HG03060 (cell line): ENCODE results near the gene MKLN1.
"Not testable (repeated sequence)": the region's sequence is repeated elsewhere in the genome, so short reads cannot be mapped to it uniquely, and the experiment has no call there.

Experiments used
- ATAC-seq: cut with Tn5 transposase; IDR thresholded peaks from one replicate; pipeline ENCODE4 v1.9.1; 2021; ENCODE audit warnings: low read depth, moderate number of reproducible peaks; ENCODE audit not compliant: unreplicated experiment

Gene MKLN1

DNA sequence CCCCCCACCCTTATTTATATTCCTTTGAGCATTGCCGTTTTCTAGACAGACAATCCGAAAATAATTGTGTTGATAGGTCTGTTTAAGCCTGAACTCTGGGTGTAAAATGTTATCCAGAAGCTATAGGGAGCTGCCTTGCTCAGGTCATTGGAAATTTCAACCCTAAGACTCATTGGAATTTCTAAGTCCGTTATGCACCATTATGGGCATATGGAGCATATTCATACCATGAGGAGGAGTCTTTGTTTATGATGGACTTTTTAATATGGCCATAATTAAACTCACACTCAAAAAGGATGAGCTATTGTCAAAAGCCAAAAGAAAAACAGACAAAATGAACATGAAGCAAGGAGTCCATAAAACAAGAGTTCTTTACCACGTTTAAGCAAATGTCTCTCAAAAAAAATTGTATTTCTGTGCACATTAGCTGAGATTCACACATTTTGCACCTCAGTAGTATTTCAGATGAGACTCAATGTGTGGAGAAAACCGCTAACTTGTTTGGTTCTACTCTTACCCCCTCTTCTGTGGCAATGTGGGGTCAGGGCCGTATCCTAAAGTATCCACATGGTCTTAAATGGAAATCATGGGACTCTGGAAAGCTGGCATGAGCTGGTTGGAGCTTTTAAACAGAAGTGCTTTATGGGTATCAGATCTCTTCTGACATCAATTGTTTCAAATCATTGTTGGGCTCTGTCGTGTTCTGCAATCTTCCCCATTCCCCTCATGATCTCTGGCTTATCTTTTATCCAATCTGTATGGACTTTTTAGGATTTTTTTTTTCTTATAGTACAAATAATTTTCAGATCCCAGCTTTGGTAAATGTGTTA, 168.2 kb downstream of the MKLN1 start:
- no peak for ATAC-seq

- no peak for ATAC-seq
These were observed 169.8 kb downstream of the MKLN1 start for GRCh38 chr7:131497454-131497853.

DNA sequence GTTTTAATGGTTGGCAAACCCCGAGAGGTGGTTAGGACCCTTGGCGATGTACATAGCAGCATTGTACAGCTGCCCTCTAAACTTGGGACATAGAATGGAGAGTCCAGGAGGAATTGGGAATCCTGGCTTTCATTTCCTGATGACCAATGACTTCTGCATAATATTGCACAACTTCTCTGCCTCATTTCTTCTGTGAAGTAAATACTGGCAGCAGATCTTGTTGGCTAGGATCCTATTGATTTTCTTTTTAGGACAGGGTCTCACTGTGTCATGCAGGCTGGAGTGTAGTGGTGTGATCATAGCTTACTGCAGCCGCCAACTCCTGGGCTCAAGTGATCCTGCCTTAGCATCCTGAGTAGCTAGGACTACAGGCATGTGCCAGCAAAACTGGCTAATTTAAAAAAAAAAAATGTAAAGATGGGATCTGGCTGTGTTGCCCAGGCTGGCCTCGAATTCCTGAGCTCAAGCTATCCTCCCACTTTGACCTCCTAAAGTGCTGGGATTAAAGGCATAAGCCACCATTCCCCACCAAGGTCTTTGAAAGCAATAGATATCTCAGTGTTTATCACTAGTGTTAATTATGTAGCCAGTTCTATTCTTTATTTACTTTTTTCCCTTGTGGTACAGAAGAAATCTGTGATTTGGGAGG, 170.7 kb downstream of the MKLN1 start:
- ATAC-seq: no peak

DNA sequence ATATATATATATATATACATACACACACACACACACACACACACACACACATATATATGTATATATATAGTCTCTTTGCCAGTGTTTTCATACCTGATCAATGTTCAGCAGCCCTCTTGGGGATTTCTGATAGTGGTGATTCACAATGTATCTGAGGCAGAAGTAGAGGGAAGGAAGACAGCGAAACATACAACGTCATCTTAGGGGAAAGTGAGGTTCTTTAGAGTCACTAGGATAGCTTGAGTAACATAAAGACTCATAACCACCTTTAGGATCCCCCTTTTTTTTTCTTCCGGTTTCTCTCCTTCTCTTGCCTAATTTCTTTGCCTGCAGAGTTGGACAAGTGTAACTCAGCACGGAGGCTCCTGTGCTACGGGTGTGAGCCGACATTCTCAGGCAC, 172.1 kb downstream of the MKLN1 start:
- ATAC-seq: no peak

GRCh38 chr7:131500357-131500756, 172.7 kb downstream of the MKLN1 start:
- ATAC-seq: no peak

DNA sequence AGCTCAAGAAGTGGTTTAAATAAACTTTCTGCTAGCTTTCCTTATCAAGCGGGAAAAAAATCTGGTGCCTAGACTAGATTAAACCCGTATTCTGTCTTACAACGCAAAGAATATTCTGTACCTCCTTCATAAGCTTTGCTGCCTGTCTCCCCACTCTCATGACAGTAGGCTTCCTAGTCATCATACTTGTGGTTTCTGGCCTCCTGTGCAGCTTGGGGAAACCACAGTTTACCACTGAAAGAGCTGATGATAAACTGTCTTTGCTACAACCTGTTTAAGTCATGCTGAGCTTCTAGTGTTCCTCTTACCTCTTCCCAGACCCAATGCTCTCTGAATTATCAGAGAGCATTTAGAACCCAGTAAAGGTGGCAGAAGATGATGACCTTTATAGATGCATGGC, 173.7 kb downstream of the MKLN1 start:
- no peak for ATAC-seq

DNA sequence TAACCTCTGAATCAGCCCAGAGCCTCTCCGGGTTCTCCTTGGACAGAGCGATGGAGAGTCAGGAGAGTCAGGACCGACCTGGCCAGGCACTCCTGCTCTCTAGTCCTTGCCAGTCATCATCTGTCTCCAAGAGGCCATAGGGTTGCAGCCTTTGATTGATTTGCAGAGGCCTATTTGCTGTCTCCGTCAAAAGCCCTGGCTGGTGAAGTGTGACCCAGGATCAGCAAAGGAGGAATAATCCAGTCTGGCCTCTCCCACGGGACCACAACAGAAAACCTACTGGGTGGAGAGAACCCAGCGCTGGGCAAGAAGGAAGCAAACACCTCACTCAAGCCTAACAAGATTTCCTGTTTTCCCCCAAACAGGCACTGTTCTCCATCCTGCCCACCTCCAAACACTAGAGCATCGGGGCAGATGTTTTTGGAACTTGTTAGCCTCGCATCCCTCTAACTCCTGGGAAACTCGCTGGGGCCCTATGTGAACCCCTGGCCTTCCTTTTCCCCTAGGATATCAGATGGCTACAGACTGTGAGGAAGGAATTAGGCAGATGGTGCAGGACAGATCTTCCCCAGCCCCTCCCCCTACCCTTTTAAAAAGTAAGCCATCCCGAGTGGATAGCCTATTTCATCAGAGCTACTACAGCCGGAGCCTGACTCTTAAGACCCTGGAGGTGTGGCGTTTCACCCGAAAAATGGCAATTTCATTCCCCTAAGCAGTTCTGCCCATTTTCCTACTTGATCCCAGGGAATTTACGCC, 174.4 kb downstream of the MKLN1 start:
- ATAC-seq: no peak

- no peak for ATAC-seq
These were observed 175.3 kb downstream of the MKLN1 start for GRCh38 chr7:131502810-131503508.

DNA sequence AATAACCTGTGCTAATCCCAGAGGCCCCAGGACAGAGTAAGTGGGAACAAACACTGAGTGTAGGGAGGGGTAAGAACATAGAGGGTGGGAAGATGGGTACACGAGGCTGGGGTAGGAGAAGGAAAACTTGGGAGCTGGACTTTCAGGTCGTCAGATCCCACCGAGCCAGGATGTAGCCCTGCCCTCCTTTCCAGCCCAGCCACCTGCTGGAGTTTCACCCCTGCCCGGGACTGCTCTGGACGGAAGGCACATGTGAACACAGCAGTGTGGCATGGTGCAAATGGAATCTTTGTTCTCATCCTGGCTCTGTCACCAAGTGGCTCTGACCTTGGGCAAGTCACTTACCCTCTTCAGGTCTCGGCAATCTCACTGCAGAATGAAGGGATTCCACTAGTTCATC, 176.0 kb downstream of the MKLN1 start:
- ATAC-seq: no peak

GRCh38 chr7:131504157-131504899, 176.7 kb downstream of the MKLN1 start:
- no peak for ATAC-seq

DNA sequence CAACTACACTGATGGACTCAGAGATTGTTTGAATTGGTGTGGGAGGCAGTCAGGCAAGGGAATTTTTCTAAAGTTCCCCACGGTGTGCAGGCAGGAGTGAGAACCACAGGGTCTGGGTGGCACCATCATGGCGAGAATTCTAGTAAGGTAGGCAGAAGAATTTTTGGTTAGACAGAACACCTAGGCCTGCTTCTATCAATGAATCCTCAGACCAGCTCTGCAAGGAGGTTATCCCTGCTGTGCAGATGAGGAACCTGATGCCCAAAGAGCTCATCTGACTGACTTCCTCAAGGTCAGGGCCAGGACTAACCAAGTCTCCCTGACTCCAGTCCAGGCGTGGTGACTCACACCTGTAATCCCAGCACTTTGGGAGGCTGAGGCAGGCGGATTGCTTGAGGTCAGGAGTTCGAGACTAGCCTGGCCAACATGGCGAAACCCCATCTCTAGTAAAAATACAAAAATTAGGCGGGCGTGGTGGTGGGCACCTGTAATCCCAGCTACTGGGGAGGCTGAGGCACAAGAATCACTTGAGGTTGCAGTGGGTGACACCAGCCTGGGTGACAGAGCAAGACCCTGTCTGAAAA, 177.5 kb downstream of the MKLN1 start:
- ATAC-seq: not testable (repeated sequence)

- ATAC-seq: no peak
These were observed 178.2 kb downstream of the MKLN1 start for GRCh38 chr7:131505636-131506557.

- no peak for ATAC-seq
These were observed 178.9 kb downstream of the MKLN1 start for GRCh38 chr7:131506597-131506996.

DNA sequence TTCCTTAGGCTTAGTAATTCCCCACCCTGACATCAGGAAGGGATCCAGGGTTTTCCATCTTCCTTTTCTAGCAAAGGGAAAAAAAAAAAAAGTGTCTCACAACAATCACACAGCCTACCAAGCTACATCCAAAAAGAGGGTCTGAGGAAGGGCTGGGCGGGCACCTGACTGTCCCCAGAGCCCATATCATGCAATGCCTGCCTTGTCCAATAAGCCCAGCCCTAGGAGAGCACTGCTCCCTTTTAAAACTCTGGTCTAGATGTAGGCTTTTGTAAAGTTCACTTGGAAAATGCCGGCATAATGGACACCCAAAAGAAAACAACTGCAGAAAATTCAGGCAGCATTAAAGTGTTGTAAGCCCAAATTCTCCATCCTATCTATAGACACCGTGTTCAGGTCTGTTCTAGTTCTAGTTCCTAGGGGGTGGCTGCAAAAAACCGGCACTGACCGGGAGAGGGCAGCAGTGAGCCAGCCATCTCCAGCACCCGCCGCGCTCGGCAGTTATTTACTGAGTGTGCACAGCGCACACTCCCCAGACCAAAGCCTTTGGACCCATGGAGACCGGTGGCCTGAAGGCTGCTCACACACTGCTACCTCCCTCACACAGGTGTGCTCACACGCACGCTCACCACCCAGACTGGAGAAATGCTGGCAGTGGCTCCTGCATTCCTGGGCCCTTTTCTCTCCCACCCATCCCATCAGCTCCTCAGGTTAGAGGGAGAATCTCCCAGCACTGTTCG, 180.1 kb downstream of the MKLN1 start:
- no peak for ATAC-seq

- ATAC-seq: no peak
These were observed 181.2 kb downstream of the MKLN1 start for GRCh38 chr7:131508754-131509486.

DNA sequence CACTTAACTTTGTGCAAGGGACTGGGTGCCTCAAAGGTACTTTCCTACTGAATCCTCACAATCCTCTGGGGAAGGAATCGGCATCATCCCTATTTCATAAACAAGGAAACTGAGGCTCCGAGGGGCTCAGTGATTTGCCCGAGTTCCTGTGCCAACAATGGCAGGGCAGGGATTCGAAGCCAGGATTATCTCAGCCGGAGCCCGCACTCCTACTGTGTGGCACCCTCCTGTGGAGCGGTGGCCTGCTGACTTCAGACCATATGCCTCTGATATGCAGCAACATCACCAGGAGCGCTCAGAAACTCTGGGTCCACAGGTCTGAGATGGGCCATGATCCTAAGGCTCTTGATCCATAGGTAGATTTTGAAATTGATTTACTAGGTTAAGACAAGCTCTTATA, 182.1 kb downstream of the MKLN1 start:
- ATAC-seq: no peak

GRCh38 chr7:131511071-131511470, 183.4 kb downstream of the MKLN1 start:
- no peak for ATAC-seq
